Measurements from ENCODE around the gene TMEM86B. TPM values are rescaled to one million over a fixed set of nuclear protein-coding genes. Genes with fewer than 3 reads are reported as not detected.

TMEM86B gene
- total RNA-seq, 1 experiment from 2014 or later, result 4.8 TPM

GRCh38 chr19:55199620-55200204, 28.9 kb downstream of the TMEM86B start:
- no peak overlapping the region for H3K27ac ChIP-seq (ENCODE audit: low read depth, low read length, poor library complexity, severe bottlenecking)
- H3K9me3 ChIP-seq (ENCODE audit: low read depth, low read length, poor library complexity, severe bottlenecking), result no peaks in the 10 kb centered on the region
- no peak overlapping the region for H3K4me3 ChIP-seq (ENCODE audit: low read depth, low read length, poor library complexity, severe bottlenecking)
- H3K4me1 ChIP-seq (ENCODE audit: insufficient read depth, low read length, poor library complexity, severe bottlenecking), result no peaks in the 10 kb centered on the region
- no peak for TF ChIP-seq EZH2 (IDR thresholded peaks at IDR 0.05; ENCODE audit: borderline replicate concordance, low read depth, low read length, poor library complexity, severe bottlenecking)
- no peak for TF ChIP-seq CTCF (conservative IDR thresholded peaks at IDR 0.05; ENCODE audit: low read depth, low read length)
- no peak for DNase-seq (ENCODE audit: low spot score)
- H3K36me3 ChIP-seq (ENCODE audit: insufficient read depth, low read length, poor library complexity, severe bottlenecking), result no peaks in the 10 kb centered on the region
- BruUV-seq (replicated peaks), result no TSS peak
- ChIA-PET POLR2A (ENCODE audit: low non-redundant PET) (no interaction called here), CTCF (interaction anchor here (0.6 kb wide), 1 partner anchor 81 kb away, joined by 12 read pairs; no protein-coding TSS in a partner anchor)
- H3K27me3 ChIP-seq (replicated peaks; ENCODE audit: insufficient read depth, low read depth, low read length, poor library complexity), result no peaks in the 10 kb centered on the region
- intact Hi-C loops (cut with micrococcal nuclease; ENCODE audit: unreplicated experiment), result no loop called here

- no TSS peak for BruUV-seq (replicated peaks)
- Histone ChIP-seq H3K4me3 (ENCODE audit: low read depth, low read length, poor library complexity, severe bottlenecking) (no peak overlapping the region), H3K27me3 (replicated peaks; ENCODE audit: insufficient read depth, low read depth, low read length, poor library complexity) (no peaks in the 10 kb centered on the region), H3K36me3 (ENCODE audit: insufficient read depth, low read length, poor library complexity, severe bottlenecking) (no peaks in the 10 kb centered on the region), H3K27ac (ENCODE audit: low read depth, low read length, poor library complexity, severe bottlenecking) (no peak overlapping the region), H3K9me3 (ENCODE audit: low read depth, low read length, poor library complexity, severe bottlenecking) (no peaks in the 10 kb centered on the region), H3K4me1 (ENCODE audit: insufficient read depth, low read length, poor library complexity, severe bottlenecking) (no peaks in the 10 kb centered on the region)
- TF ChIP-seq CTCF (conservative IDR thresholded peaks at IDR 0.05; ENCODE audit: low read depth, low read length) (no peak), EZH2 (IDR thresholded peaks at IDR 0.05; ENCODE audit: borderline replicate concordance, low read depth, low read length, poor library complexity, severe bottlenecking) (no peak)
- DNase-seq (ENCODE audit: low spot score), result no peak
- POLR2A ChIA-PET (ENCODE audit: low non-redundant PET), result interaction anchor here (0.7 kb wide), 1 partner anchor 431 kb away, joined by 4 read pairs; no protein-coding TSS in a partner anchor
- CTCF ChIA-PET, result no interaction called here
- intact Hi-C loops (cut with micrococcal nuclease; ENCODE audit: unreplicated experiment), result no loop called here
Measured at GRCh38 chr19:55198651-55199050, 29.9 kb downstream of the TMEM86B start.

- Histone ChIP-seq H3K9me3 (ENCODE audit: low read depth, low read length, poor library complexity, severe bottlenecking) (no peaks in the 10 kb centered on the region), H3K4me3 (ENCODE audit: low read depth, low read length, poor library complexity, severe bottlenecking) (no peak overlapping the region), H3K4me1 (ENCODE audit: insufficient read depth, low read length, poor library complexity, severe bottlenecking) (no peaks in the 10 kb centered on the region), H3K36me3 (ENCODE audit: insufficient read depth, low read length, poor library complexity, severe bottlenecking) (no peaks in the 10 kb centered on the region), H3K27me3 (replicated peaks; ENCODE audit: insufficient read depth, low read depth, low read length, poor library complexity) (no peaks in the 10 kb centered on the region), H3K27ac (ENCODE audit: low read depth, low read length, poor library complexity, severe bottlenecking) (no peak overlapping the region)
- ChIA-PET POLR2A (ENCODE audit: low non-redundant PET) (no interaction called here), CTCF (interaction anchor here (0.6 kb wide), 1 partner anchor 32 kb away, joined by 3 read pairs; no protein-coding TSS in a partner anchor)
- intact Hi-C loops (cut with micrococcal nuclease; ENCODE audit: unreplicated experiment), result no loop called here
- no TSS peak for BruUV-seq (replicated peaks)
- TF ChIP-seq CTCF (conservative IDR thresholded peaks at IDR 0.05; ENCODE audit: low read depth, low read length) (no peak), EZH2 (IDR thresholded peaks at IDR 0.05; ENCODE audit: borderline replicate concordance, low read depth, low read length, poor library complexity, severe bottlenecking) (no peak)
- peak; percentile 59 for DNase-seq (ENCODE audit: low spot score)
Measured at GRCh38 chr19:55197528-55197927, 31.0 kb downstream of the TMEM86B start.

Data from A673 (cell line).